GM19035 (cell line): Measurements from ENCODE around the gene TLE5.
A peak's percentile ranks its signal among the peaks of the same experiment; 100 is the strongest.
"Not testable (repeated sequence)": the region's sequence is repeated elsewhere in the genome, so short reads cannot be mapped to it uniquely, and the experiment has no call there.

ENCODE experiments used
- ATAC-seq: cut with Tn5 transposase; IDR thresholded peaks from one replicate; pipeline ENCODE4 v1.9.1; 2021; ENCODE audit not compliant: unreplicated experiment

TLE5 gene

GRCh38 chr19:3096267-3096901 lies 34.1 kb upstream of the TLE5 start:
- no peak for ATAC-seq

GRCh38 chr19:3095441-3096191 lies 33.3 kb upstream of the TLE5 start:
- no peak for ATAC-seq

GRCh38 chr19:3094601-3095440 lies 32.5 kb upstream of the TLE5 start:
- ATAC-seq, result peak; percentile 31

GRCh38 chr19:3089299-3089855 lies 27.1 kb upstream of the TLE5 start:
- ATAC-seq, result not testable (repeated sequence)

- no peak for ATAC-seq
Observed at GRCh38 chr19:3087769-3088168, 25.5 kb upstream of the TLE5 start.

GRCh38 chr19:3084943-3085342 lies 22.6 kb upstream of the TLE5 start:
- ATAC-seq, result no peak

GRCh38 chr19:3083964-3084363 lies 21.7 kb upstream of the TLE5 start:
- no peak for ATAC-seq

- no peak for ATAC-seq
Observed at GRCh38 chr19:3082331-3082730, 20.0 kb upstream of the TLE5 start.

- no peak for ATAC-seq
Observed at GRCh38 chr19:3080286-3080685, 18.0 kb upstream of the TLE5 start.

GRCh38 chr19:3079578-3079977 lies 17.3 kb upstream of the TLE5 start:
- ATAC-seq, result no peak

- ATAC-seq, result no peak
Observed at GRCh38 chr19:3075605-3076431, 13.5 kb upstream of the TLE5 start.

- ATAC-seq, result no peak
Observed at GRCh38 chr19:3073931-3074595, 11.8 kb upstream of the TLE5 start.

- ATAC-seq, result no peak
Observed at GRCh38 chr19:3073159-3073563, 10.9 kb upstream of the TLE5 start.

- ATAC-seq, result no peak
Observed at GRCh38 chr19:3071768-3072167, 9.5 kb upstream of the TLE5 start.

- ATAC-seq, result no peak
Observed at GRCh38 chr19:3068071-3068470, 5.8 kb upstream of the TLE5 start.

- no peak for ATAC-seq
Observed at GRCh38 chr19:3067563-3067962, 5.3 kb upstream of the TLE5 start.

- ATAC-seq, result no peak
Observed at GRCh38 chr19:3066482-3067049, 4.3 kb upstream of the TLE5 start.

- ATAC-seq, result peak; percentile 47
Observed at GRCh38 chr19:3065675-3066357, 3.5 kb upstream of the TLE5 start.

GRCh38 chr19:3064011-3064330 lies 1.7 kb upstream of the TLE5 start:
- no peak for ATAC-seq
